ENCODE data around the gene PPHLN1. TPM values are rescaled to one million over a fixed set of nuclear protein-coding genes. Genes with fewer than 3 reads are reported as not detected.
"Not testable (repeated sequence)": the region's sequence is repeated elsewhere in the genome, so short reads cannot be mapped to it uniquely, and the experiment has no call there.

The PPHLN1 gene
- total RNA-seq, 1 experiment from 2014 or later = 118 TPM

DNA sequence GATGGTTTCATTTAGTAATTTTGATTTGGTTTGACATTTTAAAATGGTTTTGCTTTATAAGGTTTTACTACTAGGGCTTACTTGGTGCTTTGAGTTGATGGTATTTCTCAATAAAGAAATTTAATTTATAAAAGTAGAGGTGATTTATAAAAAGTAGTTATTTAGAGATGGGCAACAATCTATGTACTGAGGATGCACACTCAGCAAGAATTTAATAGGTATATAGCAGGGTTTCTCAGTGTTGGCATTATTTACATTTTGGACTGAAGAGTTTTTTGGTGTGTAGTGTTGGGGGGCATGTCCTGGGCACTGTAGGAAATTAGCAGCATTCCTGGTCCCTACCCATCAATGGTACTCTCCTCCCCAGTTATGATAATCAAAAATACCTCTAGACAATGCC is 47.7 kb downstream of the PPHLN1 start:
- Histone ChIP-seq H3K4me1 (no peaks in the 10 kb centered on the region), H3K4me3 (no peak overlapping the region), H3K27ac (no peak overlapping the region), H3K9me3 (replicated peaks) (no peaks in the 10 kb centered on the region), H3K36me3 (peaks cover 24% of the 10 kb centered on the region), H3K27me3 (no peaks in the 10 kb centered on the region)
- no peak for DNase-seq

- DNase-seq = no peak
- no peaks in the 10 kb centered on the region for H3K4me1 ChIP-seq
- H3K9me3 ChIP-seq (replicated peaks) = no peaks in the 10 kb centered on the region
- H3K27me3 ChIP-seq = no peaks in the 10 kb centered on the region
- peaks cover 48% of the 10 kb centered on the region for H3K36me3 ChIP-seq
- H3K27ac ChIP-seq = no peak overlapping the region
- H3K4me3 ChIP-seq = no peak overlapping the region
Observed at GRCh38 chr12:42380733-42381132, 54.8 kb downstream of the PPHLN1 start.

DNA sequence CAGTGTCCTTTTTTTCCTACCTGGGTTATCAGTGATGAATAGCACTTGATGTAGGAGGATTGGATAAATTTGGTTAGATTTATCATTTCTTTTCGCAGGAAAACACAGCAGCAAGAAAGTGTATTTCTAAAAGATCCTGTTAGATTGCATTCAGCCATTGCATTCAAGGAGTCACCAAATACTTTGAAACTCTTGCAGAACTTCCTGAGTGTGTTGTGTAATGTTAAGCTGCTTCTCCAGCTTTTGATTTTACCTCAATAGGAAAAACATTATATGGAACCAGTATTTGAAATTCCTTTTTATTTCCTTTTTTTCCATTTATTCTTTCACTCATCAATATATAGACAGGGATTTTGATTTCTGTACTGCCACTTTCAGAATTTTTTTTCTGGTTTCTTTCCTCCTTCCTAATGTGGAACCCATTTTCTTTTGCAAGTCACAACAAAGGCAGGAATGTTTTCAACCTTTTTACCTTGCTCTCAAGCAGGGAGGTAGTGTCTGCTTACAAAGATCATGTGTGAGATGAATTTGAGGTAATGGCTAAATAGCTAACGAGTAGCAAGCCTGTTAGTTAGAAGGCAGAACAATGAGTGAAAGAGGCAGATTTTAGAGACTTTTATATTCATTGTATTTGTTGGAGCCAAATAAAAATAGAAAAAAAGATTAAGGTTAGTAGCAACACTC is 56.2 kb downstream of the PPHLN1 start:
- Histone ChIP-seq H3K27me3 (no peaks in the 10 kb centered on the region), H3K9me3 (replicated peaks) (no peaks in the 10 kb centered on the region), H3K4me1 (no peaks in the 10 kb centered on the region), H3K36me3 (peaks cover 46% of the 10 kb centered on the region), H3K27ac (no peak overlapping the region), H3K4me3 (no peak overlapping the region)
- DNase-seq = no peak

GRCh38 chr12:42385326-42385841 is 59.4 kb downstream of the PPHLN1 start:
- no peak for DNase-seq
- Histone ChIP-seq H3K4me1 (no peaks in the 10 kb centered on the region), H3K27me3 (no peaks in the 10 kb centered on the region), H3K4me3 (no peak overlapping the region), H3K27ac (no peak overlapping the region), H3K9me3 (replicated peaks) (no peaks in the 10 kb centered on the region), H3K36me3 (peaks cover 39% of the 10 kb centered on the region)

DNA sequence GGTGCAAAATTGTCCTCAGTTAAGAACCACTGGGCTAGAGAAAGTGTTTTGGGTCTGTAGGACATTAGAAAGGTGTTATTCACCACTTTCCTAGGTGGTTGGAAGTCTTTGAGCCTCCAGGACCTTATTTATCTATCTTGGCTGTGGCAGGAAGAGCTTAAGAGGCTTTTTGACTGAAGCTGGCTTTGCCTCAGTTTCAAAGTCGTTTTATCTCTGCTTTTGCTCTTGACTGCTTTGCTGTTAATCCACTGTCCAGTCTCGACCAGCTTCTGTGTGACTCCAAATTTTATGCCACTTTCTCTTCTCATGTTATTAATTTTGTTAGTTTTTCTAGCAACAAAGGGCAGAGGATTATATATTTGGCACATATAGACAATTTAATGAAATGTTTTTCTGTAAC is 60.3 kb downstream of the PPHLN1 start:
- no peaks in the 10 kb centered on the region for H3K9me3 ChIP-seq (replicated peaks)
- H3K27ac ChIP-seq = no peak overlapping the region
- H3K36me3 ChIP-seq = peaks cover 38% of the 10 kb centered on the region
- no peaks in the 10 kb centered on the region for H3K27me3 ChIP-seq
- DNase-seq = no peak
- H3K4me1 ChIP-seq = no peaks in the 10 kb centered on the region
- no peak overlapping the region for H3K4me3 ChIP-seq

- not testable (repeated sequence) for H3K4me3 ChIP-seq; H3K27ac ChIP-seq; H3K9me3 ChIP-seq (replicated peaks); H3K27me3 ChIP-seq; DNase-seq; H3K4me1 ChIP-seq
- H3K36me3 ChIP-seq = peaks cover 27% of the 10 kb centered on the region
Observed at GRCh38 chr12:42388086-42388485, 62.1 kb downstream of the PPHLN1 start.

GRCh38 chr12:42394429-42394828 is 68.5 kb downstream of the PPHLN1 start:
- Histone ChIP-seq H3K27me3 (no peaks in the 10 kb centered on the region), H3K27ac (no peak overlapping the region), H3K4me3 (no peak overlapping the region), H3K4me1 (no peaks in the 10 kb centered on the region), H3K9me3 (replicated peaks) (no peaks in the 10 kb centered on the region), H3K36me3 (peaks cover 29% of the 10 kb centered on the region)
- no peak for DNase-seq

DNA sequence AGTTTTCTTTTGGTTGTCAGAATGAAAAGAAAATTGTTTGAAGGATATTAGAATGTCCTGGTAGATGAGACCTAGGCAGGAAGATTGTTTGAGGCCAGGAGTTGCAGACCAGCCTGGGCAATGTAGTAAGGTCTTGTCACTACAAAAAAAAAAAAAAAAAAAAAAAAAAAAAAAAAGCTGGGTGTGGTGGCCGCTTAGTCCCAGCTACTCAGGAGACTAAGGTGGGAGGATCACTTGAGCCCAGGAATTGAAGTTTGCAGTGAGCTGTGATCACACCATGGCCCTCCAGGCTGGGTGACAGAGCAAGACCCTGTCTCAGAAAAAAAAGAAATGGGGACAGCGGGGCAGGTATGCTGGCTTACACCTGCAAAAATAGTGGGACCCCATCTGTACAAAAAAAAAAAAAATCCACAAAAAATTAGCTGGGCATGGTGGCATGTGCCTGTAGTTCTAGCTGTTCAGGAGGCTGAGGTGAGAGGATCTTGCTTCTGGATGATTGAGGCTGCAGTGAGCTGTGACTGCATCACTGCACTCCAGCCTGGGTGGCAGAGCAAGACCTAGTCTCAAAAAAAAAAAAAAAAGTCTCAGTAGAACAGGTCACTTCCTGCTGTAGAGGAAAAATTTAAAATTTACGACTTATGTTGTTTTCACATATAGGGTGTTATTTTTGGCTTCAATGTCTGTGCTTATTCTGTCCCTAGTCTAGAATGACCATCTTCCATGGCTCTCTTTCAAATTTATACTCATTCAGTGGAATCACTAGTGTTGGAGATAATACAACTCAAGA is 70.7 kb downstream of the PPHLN1 start:
- Histone ChIP-seq H3K4me3 (no peak overlapping the region), H3K9me3 (replicated peaks) (no peaks in the 10 kb centered on the region), H3K36me3 (peaks cover 34% of the 10 kb centered on the region), H3K27me3 (no peaks in the 10 kb centered on the region), H3K4me1 (no peaks in the 10 kb centered on the region), H3K27ac (no peak overlapping the region)
- DNase-seq = no peak

DNA sequence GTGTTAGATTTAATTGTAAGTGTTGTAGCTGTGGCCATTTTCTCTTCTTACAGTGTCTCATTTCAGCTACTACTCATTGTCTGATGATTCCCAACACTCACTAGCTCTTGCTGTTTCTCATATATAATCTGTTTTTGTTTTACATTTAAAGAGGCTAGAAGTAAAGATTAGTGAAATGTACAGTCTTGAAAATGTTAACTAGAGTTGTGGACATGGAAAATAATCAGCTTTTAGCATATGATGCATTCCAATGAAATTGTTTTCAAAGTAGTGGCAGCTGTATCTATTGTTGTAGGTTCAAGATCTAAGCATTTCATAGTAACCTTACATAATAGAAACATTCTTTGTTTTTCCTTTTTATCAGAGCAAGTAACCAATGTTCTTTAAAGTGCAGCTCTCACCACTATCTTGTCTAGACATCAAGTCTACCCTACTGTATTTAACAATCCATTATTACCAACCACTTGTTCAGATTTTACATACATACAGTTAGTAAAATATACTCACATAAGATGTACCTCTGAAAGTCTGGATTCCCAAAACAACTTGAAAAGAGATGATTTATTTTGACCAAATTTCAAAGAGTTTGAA is 76.9 kb downstream of the PPHLN1 start:
- no peak for DNase-seq
- H3K4me1 ChIP-seq = no peaks in the 10 kb centered on the region

DNA sequence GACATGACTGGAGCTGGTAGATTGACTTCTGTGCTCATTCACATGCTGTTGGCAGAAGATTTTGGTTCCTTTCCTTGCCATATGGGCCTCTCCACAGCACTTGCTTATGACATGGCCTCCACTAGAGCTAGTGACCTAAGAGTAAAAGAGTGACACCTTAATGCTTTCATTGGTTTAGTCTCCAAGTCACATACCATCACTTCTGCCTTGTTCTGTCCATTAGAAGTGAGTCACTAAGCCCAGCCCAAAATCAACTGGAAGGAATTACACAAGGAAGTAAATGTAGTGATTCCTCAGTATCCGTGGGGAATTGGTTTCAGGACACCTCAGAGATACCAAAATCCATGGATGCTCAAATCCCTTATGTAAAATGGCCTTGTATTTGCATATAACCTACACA is 81.3 kb downstream of the PPHLN1 start:
- DNase-seq = no peak
- Histone ChIP-seq H3K9me3 (replicated peaks) (no peaks in the 10 kb centered on the region), H3K4me3 (no peak overlapping the region), H3K36me3 (peaks cover 8% of the 10 kb centered on the region; the same call in 1 of the 2 replicates), H3K4me1 (no peaks in the 10 kb centered on the region), H3K27me3 (no peaks in the 10 kb centered on the region), H3K27ac (no peak overlapping the region)

More for the DNA sequence above, 76.9 kb downstream of the PPHLN1 start:
- Histone ChIP-seq H3K9me3 (replicated peaks) (no peaks in the 10 kb centered on the region), H3K27me3 (no peaks in the 10 kb centered on the region), H3K36me3 (peaks cover 28% of the 10 kb centered on the region), H3K4me3 (no peak overlapping the region), H3K27ac (no peak overlapping the region)

GRCh38 chr12:42409471-42409870 is 83.5 kb downstream of the PPHLN1 start:
- no peak for DNase-seq
- H3K4me1 ChIP-seq = no peaks in the 10 kb centered on the region
- H3K27ac ChIP-seq = no peak overlapping the region
- 0 out of 2 replicates have a peak, but pooled peaks cover 4% of the 10 kb centered on the region for H3K9me3 ChIP-seq (replicated peaks)
- no peak overlapping the region for H3K4me3 ChIP-seq
- peaks cover 7% of the 10 kb centered on the region; the same call in 1 of the 2 replicates for H3K36me3 ChIP-seq
- no peaks in the 10 kb centered on the region for H3K27me3 ChIP-seq

DNA sequence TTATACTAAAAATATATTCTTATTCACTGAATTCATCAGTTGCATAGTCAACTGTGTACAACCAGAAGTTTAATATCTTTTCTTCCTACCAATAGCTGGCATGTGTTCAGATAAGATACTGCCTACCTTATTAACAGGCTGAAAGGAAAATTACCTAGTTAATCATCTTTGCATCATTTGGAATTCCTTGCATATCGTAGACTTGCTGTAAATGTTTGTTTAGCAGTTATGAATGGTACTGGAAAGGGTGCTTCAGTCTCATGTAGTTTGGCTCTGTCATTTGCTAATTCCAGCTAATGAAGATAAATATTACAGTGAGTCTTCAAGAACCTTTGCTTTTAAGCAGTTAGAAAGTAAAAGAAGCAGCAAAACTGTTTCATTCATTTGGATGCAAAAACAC is 84.4 kb downstream of the PPHLN1 start:
- H3K27ac ChIP-seq = no peak overlapping the region
- no peak for DNase-seq
- H3K36me3 ChIP-seq = peaks cover 9% of the 10 kb centered on the region; the same call in 1 of the 2 replicates
- 0 out of 2 replicates have a peak, but pooled peaks cover 4% of the 10 kb centered on the region for H3K9me3 ChIP-seq (replicated peaks)
- H3K4me3 ChIP-seq = no peak overlapping the region
- no peaks in the 10 kb centered on the region for H3K27me3 ChIP-seq
- no peaks in the 10 kb centered on the region for H3K4me1 ChIP-seq

DNA sequence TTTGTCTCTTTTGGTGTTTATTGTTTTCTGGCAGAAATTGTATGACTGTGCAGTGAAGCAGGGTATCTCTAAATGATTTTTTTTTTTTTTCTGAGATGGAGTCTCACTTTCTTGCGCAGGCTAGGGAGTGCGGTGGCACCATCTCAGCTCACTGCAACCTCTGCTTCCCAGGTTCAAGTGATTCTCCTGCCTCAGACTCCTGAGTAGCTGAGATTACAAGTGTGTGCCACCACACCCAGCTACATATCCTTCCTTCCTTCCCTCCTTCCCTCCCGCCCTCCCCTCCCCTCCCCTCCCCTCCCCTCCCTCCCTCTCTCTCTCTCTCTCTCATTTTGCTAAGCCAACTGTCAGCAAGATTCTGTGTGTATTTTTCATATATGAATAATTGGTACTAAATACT is 94.4 kb downstream of the PPHLN1 start:
- Histone ChIP-seq H3K27ac (no peak overlapping the region), H3K4me1 (no peaks in the 10 kb centered on the region), H3K9me3 (replicated peaks) (no peaks in the 10 kb centered on the region), H3K36me3 (peaks cover 8% of the 10 kb centered on the region), H3K4me3 (no peak overlapping the region), H3K27me3 (no peaks in the 10 kb centered on the region)
- no peak for DNase-seq

- H3K27ac ChIP-seq = no peak overlapping the region
- H3K36me3 ChIP-seq = peaks cover 5% of the 10 kb centered on the region
- H3K27me3 ChIP-seq = no peaks in the 10 kb centered on the region
- H3K4me3 ChIP-seq = no peak overlapping the region
- no peaks in the 10 kb centered on the region for H3K9me3 ChIP-seq (replicated peaks)
- no peak for DNase-seq
- no peaks in the 10 kb centered on the region for H3K4me1 ChIP-seq
Observed at GRCh38 chr12:42421844-42422779, 96.1 kb downstream of the PPHLN1 start.

Measured in SJCRH30 (cell line).